K562 (cell line): Measurements from ENCODE around the gene FPR1. TPM values are rescaled to one million over a fixed set of nuclear protein-coding genes. Genes with fewer than 3 reads are reported as not detected.

ENCODE experiments used
- ATAC-seq: fragments of 200-7000 bp; cut with Tn5 transposase; 3 replicates; pipeline ENCODE4 v1.9.1; 2020; ENCODE audit warnings: moderate library complexity
- BruUV-seq: library from RNA; stranded (reverse); fragments of 400-500 nt; replicated peaks from 2 replicates; lab custom pipeline; 2021; lab: Mats Ljungman, UMichigan
- CTCF ChIA-PET: fragments of 300-600 bp; formaldehyde crosslinking; extraction: SDS; loops from one replicate; lab custom pipeline; 2021; ENCODE audit warnings: low intra/inter-chr PET ratio; lab: Yijun Ruan, JAX
- POLR2A ChIA-PET: fragments of 300-600, 350-650 bp; sonication (Branson Sonifier 250); formaldehyde crosslinking; extraction: SDS; loops from one replicate; lab custom pipeline; 2021; ENCODE audit warnings: antibody characterized with exemption, inconsistent platforms; lab: Yijun Ruan, JAX
- DNase-seq, 4 experiments: peaks; one replicate each; pipeline versions ENCODE4 v3.0.0 to v3.0.0-alpha.2; 2011 to 2018; ENCODE audit warnings: low spot score in 3 of 4, mixed read lengths in 3 of 4; ENCODE audit errors: extremely low read depth in 1 of 4
- FAIRE-seq: peaks from 2 replicates; lab custom pipeline; 2011; peaks lifted over from hg19 to GRCh38; lab: Jason Lieb, UNC
- H2AFZ ChIP-seq: 2 replicates; pipeline ENCODE4 v1.6.0; 2011; ENCODE audit warnings: low read depth, low read length, control low read depth, inconsistent platforms
- H3K27ac ChIP-seq: fragments of 200-600 bp; 3 replicates; pipeline ENCODE4 v1.8.0; 2011; ENCODE audit warnings: low read depth, mild to moderate bottlenecking, control low read depth, inconsistent platforms, low read length, moderate library complexity, mixed read lengths; ENCODE audit errors: extremely low read depth
- H3K27me3 ChIP-seq, 2 experiments: fragments of 300-600 bp in 1 of 2; 2 replicates in 1 of 2; 3 replicates in 1 of 2; pipeline versions ENCODE4 v1.6.0 to v1.8.0; 2011; ENCODE audit warnings: inconsistent platforms in 2 of 2, low read length in 2 of 2, mild to moderate bottlenecking in 1 of 2, mixed read lengths in 1 of 2, moderate library complexity in 1 of 2; ENCODE audit not compliant: control insufficient read depth in 2 of 2, insufficient read depth in 2 of 2
- H3K36me3 ChIP-seq: fragments of 300-600 bp; 3 replicates; pipeline ENCODE4 v1.8.0; 2011; ENCODE audit warnings: mild to moderate bottlenecking, low read length, inconsistent platforms; ENCODE audit not compliant: control insufficient read depth, insufficient read depth
- H3K4me1 ChIP-seq, 2 experiments: fragments of 200-600 bp in 1 of 2; replicated peaks in 1 of 2; 2 replicates in 1 of 2; 3 replicates in 1 of 2; pipeline versions ENCODE4 v1.5.1 to v1.8.0; 2011; ENCODE audit warnings: inconsistent platforms in 2 of 2, low read length in 2 of 2, mild to moderate bottlenecking in 1 of 2, mixed read lengths in 1 of 2, moderate library complexity in 1 of 2; ENCODE audit not compliant: control insufficient read depth in 2 of 2, insufficient read depth in 2 of 2
- H3K4me2 ChIP-seq: 2 replicates; pipeline ENCODE4 v1.6.1; 2011; ENCODE audit warnings: low read length, control low read depth, inconsistent platforms, mixed read lengths; ENCODE audit not compliant: insufficient read depth
- H3K4me3 ChIP-seq: fragments of 200-600 bp; sonication (generic), shearing (Covaris generic); 2 replicates; pipeline ENCODE4 v1.5.1; 2016; ENCODE audit warnings: control low read depth, inconsistent platforms
- H3K79me2 ChIP-seq: fragments of 200-600 bp; 3 replicates; pipeline ENCODE4 v1.8.0; 2011; ENCODE audit warnings: low read length, inconsistent platforms; ENCODE audit not compliant: control insufficient read depth, insufficient read depth
- H3K9ac ChIP-seq, 2 experiments: 2 replicates each; pipeline versions ENCODE4 v1.6.0 to v1.6.1; 2011; ENCODE audit warnings: low read depth in 2 of 2, low read length in 2 of 2, control low read depth in 1 of 2, inconsistent platforms in 1 of 2, mild to moderate bottlenecking in 1 of 2, mixed read lengths in 1 of 2; ENCODE audit not compliant: insufficient read depth in 1 of 2
- H3K9me1 ChIP-seq: one replicate; pipeline ENCODE4 v1.6.0; 2011; ENCODE audit warnings: inconsistent platforms, mild to moderate bottlenecking, low read length, moderate library complexity; ENCODE audit not compliant: control insufficient read depth, insufficient read depth
- H3K9me3 ChIP-seq: replicated peaks from 2 replicates; pipeline ENCODE4 v1.5.1; 2011; ENCODE audit warnings: low read depth, low read length, inconsistent platforms; ENCODE audit not compliant: control insufficient read depth, insufficient read depth
- H4K20me1 ChIP-seq: replicated peaks from 2 replicates; pipeline ENCODE4 v1.6.1; 2011; ENCODE audit warnings: low read length, inconsistent platforms, mixed read lengths; ENCODE audit not compliant: control insufficient read depth, insufficient read depth
- BCLAF1 ChIP-seq, 2 experiments: fragments of 450-650 bp in 1 of 2; IDR thresholded peaks; 2 replicates each; pipeline ENCODE4 v1.6.1; 2011 to 2017; ENCODE audit warnings: low read depth in 2 of 2, antibody characterized with exemption in 1 of 2, borderline replicate concordance in 1 of 2, low read length in 1 of 2, mild to moderate bottlenecking in 1 of 2, mixed read lengths in 1 of 2; ENCODE audit not compliant: control insufficient read depth in 1 of 2
- CEBPB ChIP-seq: fragments of 450-650 bp; IDR thresholded peaks from 2 replicates; pipeline ENCODE4 v1.6.1; 2016; ENCODE audit warnings: missing genetic modification characterization, missing compliant biosample characterization
- CTCFL ChIP-seq: IDR thresholded peaks from 2 replicates; pipeline ENCODE4 v1.6.1; 2011; ENCODE audit warnings: borderline replicate concordance, low read depth, mild to moderate bottlenecking, moderate library complexity, low read length; ENCODE audit not compliant: insufficient read depth, poor library complexity, severe bottlenecking
- ELK1 ChIP-seq: sonication (generic); formaldehyde crosslinking; IDR thresholded peaks from 2 replicates; pipeline ENCODE4 v1.8.1; 2022; ENCODE audit warnings: missing genetic modification reagents
- HMG20A ChIP-seq: fragments of 450-650 bp; formaldehyde crosslinking; conservative IDR thresholded peaks from 2 replicates; pipeline ENCODE4 v1.4.0; 2020; ENCODE audit warnings: mild to moderate bottlenecking, mixed read lengths
- KDM2B ChIP-seq: fragments of 250-450 bp; sonication (Bioruptor Pico); IDR thresholded peaks from 2 replicates; pipeline ENCODE4 v1.8.0; 2021; ENCODE audit warnings: mild to moderate bottlenecking, moderate library complexity
- KDM4B ChIP-seq, 2 experiments: fragments of 450-650 bp in 1 of 2; sonication (generic) in 1 of 2; IDR thresholded peaks; 2 replicates each; pipeline ENCODE4 v1.6.1; 2016 to 2017; ENCODE audit warnings: borderline replicate concordance in 2 of 2, antibody characterized with exemption in 1 of 2, low read depth in 1 of 2, mild to moderate bottlenecking in 1 of 2
- KLF6 ChIP-seq: fragments of 250-450 bp; sonication (Bioruptor Pico); IDR thresholded peaks from 2 replicates; pipeline ENCODE4 v1.4.0; 2020; ENCODE audit warnings: mild to moderate bottlenecking, moderate library complexity, borderline replicate concordance
- NRF1 ChIP-seq, 2 experiments: fragments of 450-650 bp; IDR thresholded peaks in 1 of 2; conservative IDR thresholded peaks in 1 of 2; 2 replicates each; pipeline ENCODE4 v1.6.1; 2014; ENCODE audit warnings: mild to moderate bottlenecking in 2 of 2
- POLR2A ChIP-seq: fragments of 450-650 bp; conservative IDR thresholded peaks from 2 replicates; pipeline ENCODE4 v1.6.1; 2016
- SMAD2 ChIP-seq: fragments of 150-350 bp; IDR thresholded peaks from 2 replicates; pipeline ENCODE4 v1.6.1; 2014; ENCODE audit warnings: low read depth, mild to moderate bottlenecking, low read length
- SNAPC5 ChIP-seq: fragments of 250-450 bp; sonication (Bioruptor Pico); IDR thresholded peaks from 2 replicates; pipeline ENCODE4 v1.8.0; 2021; ENCODE audit warnings: moderate library complexity, mild to moderate bottlenecking, inconsistent platforms
- SP2 ChIP-seq: IDR thresholded peaks from 2 replicates; pipeline ENCODE4 v1.6.1; 2011; ENCODE audit warnings: mild to moderate bottlenecking, low read depth, low read length, moderate library complexity; ENCODE audit not compliant: poor library complexity, severe bottlenecking; ENCODE audit errors: extremely low read depth
- STAG1 ChIP-seq: sonication (generic); formaldehyde crosslinking; IDR thresholded peaks from 2 replicates; pipeline ENCODE4 v1.5.0; 2020; ENCODE audit warnings: missing genetic modification reagents, borderline replicate concordance
- ZNF644 ChIP-seq: fragments of 200-800 bp; sonication (Bioruptor generic); IDR thresholded peaks from 2 replicates; pipeline ENCODE4 v1.6.1; 2016; ENCODE audit warnings: low read depth, missing genetic modification characterization, missing compliant biosample characterization
- whole genome bisulfite sequencing: fragments of 100-300 bp; shearing (Covaris generic); methylation state at CpG from one replicate; pipeline ENCODE4 v1.1.6; 2016; ENCODE audit warnings: low coverage, mixed read lengths; ENCODE audit not compliant: insufficient coverage; ENCODE audit errors: missing lambda C conversion rate; 5-methylcytosine and 5-hydroxymethylcytosine counted together
- in situ Hi-C: fragments of 300-500 bp; cut with MboI; formaldehyde crosslinking; loops from 4 replicates; pipeline ENCODE4 v1.15.0; 2018; ENCODE audit warnings: inconsistent platforms, mixed read lengths
- intact Hi-C: fragments of 100-400 bp; cut with micrococcal nuclease; formaldehyde crosslinking; loops from 2 replicates; pipeline ENCODE4 v1.14.2; 2022
- polyA plus RNA-seq, 8 experiments: library from polyadenylated mRNA; depleted of rRNA in 4 of 8; stranded (reverse) in 5 of 8; unstranded in 3 of 8; fragments of >200 nt; fragmentation: Nextera tagmentation in 2 of 8; fragmentation: Illumina TruSeq in 1 of 8; extraction: Ambion mirVana in 2 of 8; extraction: Trizol in 1 of 8; gene quantifications; 2 replicates each; pipeline versions ENCODE4 v1.2.1 to v1.2.3, GENCODE V29; 2011 to 2014; ENCODE audit warnings: inconsistent platforms in 1 of 8, missing spikeins in 1 of 8
- total RNA-seq, 7 experiments: library from RNA; depleted of rRNA in 6 of 7; stranded (reverse); fragments of >200 nt in 6 of 7; fragmentation: Illumina TruSeq in 2 of 7; extraction: Trizol in 2 of 7; gene quantifications; 2 replicates each; pipeline versions ENCODE4 v1.2.1 to v1.2.3, GENCODE V29; 2011 to 2021; ENCODE audit warnings: low replicate concordance in 1 of 7

The FPR1 gene
- total and polyA plus RNA-seq, 9 of the 15 experiments (the other 6 are each of a cell fraction or from before 2014, with no cell fraction given) = 0.06 to 0.25 (median 0.14) TPM; not detected in 4

GRCh38 chr19:51749979-51750378, 1.7 kb downstream of the FPR1 start:
- in situ Hi-C loops = no loop called here
- CTCF ChIA-PET = no interaction called here

More at GRCh38 chr19:51749979-51750378, 1.7 kb downstream of the FPR1 start:
- Histone ChIP-seq H4K20me1 (no peaks in the 10 kb centered on the region), H3K4me3 (no peak overlapping the region), H3K9me1 (no peaks in the 10 kb centered on the region), H2AFZ (no peak overlapping the region), H3K4me2 (no peak overlapping the region), H3K79me2 (no peaks in the 10 kb centered on the region), H3K27me3 (peaks cover 5 to 7% of the 10 kb centered on the region in 2 experiments; a peak in 1 of 5 replicates), H3K36me3 (no peaks in the 10 kb centered on the region), H3K27ac (no peak overlapping the region), H3K9me3 (no peaks in the 10 kb centered on the region), H3K4me1 (peaks cover 0 to 7% of the 10 kb centered on the region in 2 experiments; a peak in 2 of 5 replicates), H3K9ac (no peak overlapping the region)
- no TSS peak for BruUV-seq
- TF ChIP-seq ELK1 (CRISPR knock-in tag) (no peak), SP2 (no peak), STAG1 (CRISPR knock-in tag) (no peak), SMAD2 (no peak), BCLAF1 (IDR thresholded peaks at IDR 0.05; ENCODE audit: borderline replicate concordance in 1 of 2, control insufficient read depth in 1 of 2, low read depth in 2 of 2, low read length in 1 of 2) (no peak), ZNF644 (tag) (no peak), CEBPB (tag) (no peak), KDM2B (no peak), NRF1 (conservative IDR thresholded peaks at IDR 0.05 in 1 of 2, IDR thresholded peaks at IDR 0.05 in 1 of 2) (no peak), KLF6 (no peak), SNAPC5 (CRISPR knock-in tag) (no peak), KDM4B (IDR thresholded peaks at IDR 0.05; ENCODE audit: borderline replicate concordance in 2 of 2, low read depth in 1 of 2) (no peak), HMG20A (CRISPR knock-in tag) (no peak), POLR2A (no peak), CTCFL (no peak)
- POLR2A ChIA-PET = interaction anchor here (1.1 kb wide), 1 partner anchor 14 kb away, joined by 3 read pairs; no protein-coding TSS in a partner anchor
- 5% methylated on average over 4 of the region's 4 CpGs for WGBS
- no peak for DNase-seq
- intact Hi-C loops = no loop called here
- no peak for FAIRE-seq
- ATAC-seq = no peak
